GM19025 (cell line): ENCODE data around the gene IDS.

Experiments
- ATAC-seq: cut with Tn5 transposase; IDR thresholded peaks from one replicate; pipeline ENCODE4 v1.9.1; 2021; ENCODE audit warnings: mild to moderate bottlenecking, low read depth, moderate library complexity; ENCODE audit not compliant: unreplicated experiment

Gene IDS

GRCh38 chrX:149467461-149467860, 37.6 kb downstream of the IDS start:
- no peak for ATAC-seq

GRCh38 chrX:149462849-149463248, 42.3 kb downstream of the IDS start:
- ATAC-seq, result no peak

GRCh38 chrX:149461746-149462145, 43.4 kb downstream of the IDS start:
- ATAC-seq, result no peak

GRCh38 chrX:149458586-149458985, 46.5 kb downstream of the IDS start:
- no peak for ATAC-seq

GRCh38 chrX:149456476-149457245, 48.4 kb downstream of the IDS start:
- ATAC-seq, result no peak

- ATAC-seq, result no peak
Observed at GRCh38 chrX:149455934-149456333, 49.2 kb downstream of the IDS start.

- ATAC-seq, result no peak
Observed at GRCh38 chrX:149453906-149454822, 50.9 kb downstream of the IDS start.

GRCh38 chrX:149453030-149453429, 52.1 kb downstream of the IDS start:
- no peak for ATAC-seq

- ATAC-seq, result no peak
Observed at GRCh38 chrX:149433451-149433850, 71.7 kb downstream of the IDS start.

- ATAC-seq, result no peak
Observed at GRCh38 chrX:149433051-149433450, 72.1 kb downstream of the IDS start.
